ENCODE measurements around the gene NCOA3.

NCOA3 gene

GRCh38 chr20:47645632-47646031 is 143.9 kb downstream of the NCOA3 start:
- Histone ChIP-seq H3K4me3 (ENCODE audit: low read depth, low read length) (no peak overlapping the region), H3K27me3 (replicated peaks) (no peaks in the 10 kb centered on the region), H3K36me3 (replicated peaks) (peaks cover 44% of the 10 kb centered on the region), H3K27ac (no peak overlapping the region)
- DNase-seq: no peak
- TF ChIP-seq CTCF (IDR thresholded peaks at IDR 0.05; ENCODE audit: low read depth, low read length, missing control alignments): no peak
- in situ Hi-C loops (cut with HindIII; ENCODE audit: low pct_ligation_motif_present, low sequenced_read_pairs): no loop called here

- in situ Hi-C loops (cut with HindIII; ENCODE audit: low pct_ligation_motif_present, low sequenced_read_pairs): no loop called here
- Histone ChIP-seq H3K27me3 (replicated peaks) (no peaks in the 10 kb centered on the region), H3K36me3 (replicated peaks) (peaks cover 53% of the 10 kb centered on the region), H3K4me3 (ENCODE audit: low read depth, low read length) (no peak overlapping the region), H3K27ac (no peak overlapping the region)
- DNase-seq: no peak
- TF ChIP-seq CTCF (IDR thresholded peaks at IDR 0.05; ENCODE audit: low read depth, low read length, missing control alignments): no peak
Observed at GRCh38 chr20:47647994-47648393, 146.3 kb downstream of the NCOA3 start.

- TF ChIP-seq CTCF (IDR thresholded peaks at IDR 0.05; ENCODE audit: low read depth, low read length, missing control alignments): no peak
- Histone ChIP-seq H3K27ac (no peak overlapping the region), H3K27me3 (replicated peaks) (no peaks in the 10 kb centered on the region), H3K4me3 (ENCODE audit: low read depth, low read length) (no peak overlapping the region), H3K36me3 (replicated peaks) (peaks cover 55% of the 10 kb centered on the region)
- in situ Hi-C loops (cut with HindIII; ENCODE audit: low pct_ligation_motif_present, low sequenced_read_pairs): no loop called here
- DNase-seq: no peak
Observed at GRCh38 chr20:47648943-47649342, 147.3 kb downstream of the NCOA3 start.

GRCh38 chr20:47652301-47652700 is 150.6 kb downstream of the NCOA3 start:
- no peak for TF ChIP-seq CTCF (IDR thresholded peaks at IDR 0.05; ENCODE audit: low read depth, low read length, missing control alignments)

GRCh38 chr20:47652794-47653193 is 151.1 kb downstream of the NCOA3 start:
- no peak for DNase-seq
- Histone ChIP-seq H3K27ac (no peak overlapping the region), H3K36me3 (replicated peaks) (peaks cover 58% of the 10 kb centered on the region), H3K27me3 (replicated peaks) (no peaks in the 10 kb centered on the region), H3K4me3 (ENCODE audit: low read depth, low read length) (no peak overlapping the region)
- no peak for TF ChIP-seq CTCF (IDR thresholded peaks at IDR 0.05; ENCODE audit: low read depth, low read length, missing control alignments)
- in situ Hi-C loops (cut with HindIII; ENCODE audit: low pct_ligation_motif_present, low sequenced_read_pairs): no loop called here

More at GRCh38 chr20:47652301-47652700, 150.6 kb downstream of the NCOA3 start:
- no peak overlapping the region for H3K4me3 ChIP-seq (ENCODE audit: low read depth, low read length)
- H3K27ac ChIP-seq: no peak overlapping the region
- in situ Hi-C loops (cut with HindIII; ENCODE audit: low pct_ligation_motif_present, low sequenced_read_pairs): no loop called here
- H3K36me3 ChIP-seq (replicated peaks): peaks cover 58% of the 10 kb centered on the region
- no peaks in the 10 kb centered on the region for H3K27me3 ChIP-seq (replicated peaks)
- no peak for DNase-seq

GRCh38 chr20:47653869-47654268 is 152.2 kb downstream of the NCOA3 start:
- Histone ChIP-seq H3K27me3 (replicated peaks) (no peaks in the 10 kb centered on the region), H3K27ac (no peak overlapping the region), H3K4me3 (ENCODE audit: low read depth, low read length) (no peak overlapping the region), H3K36me3 (replicated peaks) (peaks cover 56% of the 10 kb centered on the region)
- no peak for TF ChIP-seq CTCF (IDR thresholded peaks at IDR 0.05; ENCODE audit: low read depth, low read length, missing control alignments)
- in situ Hi-C loops (cut with HindIII; ENCODE audit: low pct_ligation_motif_present, low sequenced_read_pairs): no loop called here
- DNase-seq: no peak

Measured in brain microvascular endothelial cell (primary cell).